ENCODE data around the gene EFCAB6.

The EFCAB6 gene

DNA sequence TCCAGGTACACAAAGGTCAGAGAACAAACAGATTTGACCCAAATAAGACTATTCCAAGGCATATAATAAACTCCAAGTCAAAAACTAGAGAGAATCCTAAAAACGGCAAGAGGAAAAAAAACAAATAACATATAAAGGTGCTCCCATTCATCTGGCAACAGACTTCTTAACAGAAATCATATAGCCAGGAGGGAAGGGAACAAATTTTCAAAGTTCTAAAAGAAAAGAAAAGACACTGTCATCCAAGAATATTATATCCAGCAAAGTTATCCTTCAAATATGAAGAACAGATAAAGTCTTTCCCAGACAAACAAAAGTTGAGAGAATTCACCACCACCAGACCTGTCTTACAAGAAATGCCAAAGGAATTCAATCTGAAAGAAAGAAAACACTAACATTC is 11.1 kb downstream of the EFCAB6 start:
- TF ChIP-seq CTCF (IDR thresholded peaks at IDR 0.05; ENCODE audit: extremely low read depth, missing control alignments), result no peak
- DNase-seq (ENCODE audit: low spot score), result no peak

GRCh38 chr22:43798492-43798891 is 13.6 kb downstream of the EFCAB6 start:
- DNase-seq (ENCODE audit: low spot score), result peak; percentile 54
- TF ChIP-seq CTCF (IDR thresholded peaks at IDR 0.05; ENCODE audit: extremely low read depth, missing control alignments), result no peak

DNA sequence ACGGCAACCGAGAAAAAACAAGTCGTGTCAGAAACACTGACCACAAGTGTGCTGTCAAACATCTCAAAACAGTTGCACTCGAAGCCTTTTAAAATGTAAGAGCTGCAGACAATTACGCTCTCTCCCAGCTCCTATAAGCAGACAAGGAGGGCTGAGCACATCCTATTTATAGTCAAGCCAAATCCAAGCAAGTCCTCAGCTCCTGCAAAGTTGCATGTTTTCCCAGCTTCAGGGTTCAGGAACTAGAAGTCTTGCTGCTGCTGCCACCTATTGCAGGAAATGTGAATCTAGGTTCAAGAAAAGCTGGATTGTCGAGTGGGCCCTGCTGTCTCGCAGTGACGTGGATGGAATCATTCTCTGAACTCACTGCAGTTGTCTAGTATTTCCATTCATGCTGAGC is 15.5 kb downstream of the EFCAB6 start:
- TF ChIP-seq CTCF (IDR thresholded peaks at IDR 0.05; ENCODE audit: extremely low read depth, missing control alignments), result no peak
- DNase-seq (ENCODE audit: low spot score), result no peak

DNA sequence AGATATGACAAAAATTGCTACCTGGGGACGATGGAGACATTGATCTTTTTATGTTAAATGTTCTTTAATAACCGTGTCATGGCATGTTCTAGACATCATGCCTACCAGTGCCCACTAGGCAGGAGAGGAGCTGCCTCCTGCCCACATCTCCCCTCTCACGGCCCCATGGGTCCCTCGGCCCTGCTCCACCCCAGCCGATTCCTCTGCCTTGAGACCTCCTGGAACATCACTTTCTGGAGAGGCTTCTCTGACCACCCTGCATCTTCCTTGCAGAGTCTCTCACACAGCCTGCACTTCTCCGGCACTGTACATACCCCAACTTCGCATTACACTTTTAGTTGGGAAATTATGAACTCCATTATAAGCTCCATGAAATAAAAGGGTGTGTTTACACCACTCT is 16.8 kb downstream of the EFCAB6 start:
- TF ChIP-seq CTCF (IDR thresholded peaks at IDR 0.05; ENCODE audit: extremely low read depth, missing control alignments), result no peak

DNA sequence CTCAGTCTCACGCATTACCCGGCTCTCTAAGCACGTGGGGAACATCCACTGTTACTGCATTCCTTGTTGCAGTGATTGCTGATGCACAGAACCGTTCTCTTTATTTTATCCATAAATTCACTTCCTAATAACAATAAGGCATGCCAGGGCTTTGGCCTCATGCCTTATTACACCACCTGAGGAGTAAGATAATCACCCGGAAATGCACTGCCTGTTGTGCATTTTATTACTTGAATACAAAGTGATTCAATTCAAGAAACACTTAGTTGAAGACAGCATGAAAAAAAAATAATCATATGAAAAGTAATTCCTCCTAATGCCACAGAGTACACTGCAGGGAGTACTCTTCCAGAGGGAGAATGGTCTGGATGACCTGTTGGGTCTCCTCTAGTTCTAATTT is 19.2 kb downstream of the EFCAB6 start:
- no peak for DNase-seq (ENCODE audit: low spot score)
- TF ChIP-seq CTCF (IDR thresholded peaks at IDR 0.05; ENCODE audit: extremely low read depth, missing control alignments), result no peak

More for the DNA sequence above, 16.8 kb downstream of the EFCAB6 start:
- no peak for DNase-seq (ENCODE audit: low spot score)

DNA sequence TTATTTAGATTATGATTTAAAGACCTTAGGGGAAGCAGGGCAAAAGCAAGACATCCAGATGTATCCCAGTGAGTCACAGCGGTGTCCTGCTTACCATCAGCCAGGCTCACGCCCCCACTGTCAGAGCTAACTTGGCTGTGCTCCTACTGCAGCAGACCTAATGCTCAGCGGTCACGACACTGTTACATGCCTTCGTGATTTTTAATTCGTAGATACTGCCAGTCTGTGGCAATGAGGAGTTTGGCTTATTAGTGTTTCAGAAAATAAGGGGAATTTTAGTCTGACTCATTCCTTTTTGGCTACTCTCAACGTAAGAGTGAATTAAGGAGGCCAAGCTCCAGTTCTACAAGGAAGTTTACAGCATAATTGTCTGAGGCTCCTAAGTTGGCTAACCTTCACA is 22.7 kb downstream of the EFCAB6 start:
- TF ChIP-seq CTCF (IDR thresholded peaks at IDR 0.05; ENCODE audit: extremely low read depth, missing control alignments), result no peak
- DNase-seq (ENCODE audit: low spot score), result no peak

GRCh38 chr22:43783777-43784176 is 28.3 kb downstream of the EFCAB6 start:
- no peak for DNase-seq (ENCODE audit: low spot score)
- TF ChIP-seq CTCF (IDR thresholded peaks at IDR 0.05; ENCODE audit: extremely low read depth, missing control alignments), result no peak

All from GM20000 (cell line).